K562 (cell line): ENCODE measurements around the gene ZMYND8. TPM values are rescaled to one million over a fixed set of nuclear protein-coding genes. Genes with fewer than 3 reads are reported as not detected.
A peak's percentile ranks its signal among the peaks of the same experiment; 100 is the strongest.

Experiments used
- CBFA2T2 ChIP-seq: fragments of 450-650 bp; conservative IDR thresholded peaks from 2 replicates; pipeline ENCODE4 v1.6.1; 2017; ENCODE audit warnings: mild to moderate bottlenecking
- ERF ChIP-seq: fragments of 450-650 bp; formaldehyde crosslinking; IDR thresholded peaks from 2 replicates; pipeline ENCODE4 v1.4.0; 2020; ENCODE audit warnings: mild to moderate bottlenecking, mixed read lengths
- MEF2A ChIP-seq: IDR thresholded peaks from 2 replicates; pipeline ENCODE4 v1.6.1; 2011; ENCODE audit warnings: low read depth, mild to moderate bottlenecking, low read length, moderate library complexity; ENCODE audit not compliant: control insufficient read depth
- MEIS2 ChIP-seq: fragments of 450-650 bp; IDR thresholded peaks from 2 replicates; pipeline ENCODE4 v1.6.1; 2014; ENCODE audit warnings: mild to moderate bottlenecking; ENCODE audit not compliant: partially characterized antibody
- RBBP5 ChIP-seq: fragments of 200-600 bp; sonication (generic); IDR thresholded peaks from 2 replicates; pipeline ENCODE4 v1.6.1; 2012; ENCODE audit warnings: borderline replicate concordance, mild to moderate bottlenecking, low read length, control low read depth, inconsistent platforms; ENCODE audit not compliant: insufficient read depth, poor library complexity, severe bottlenecking
- RBM34 ChIP-seq: fragments of 200-400 bp; formaldehyde crosslinking; IDR thresholded peaks from 2 replicates; pipeline ENCODE4 v1.6.1; 2018; ENCODE audit warnings: low read length, borderline replicate concordance; ENCODE audit not compliant: insufficient read depth
- SAFB ChIP-seq: fragments of 200-400 bp; formaldehyde crosslinking; IDR thresholded peaks from 2 replicates; pipeline ENCODE4 v1.6.1; 2017; ENCODE audit warnings: low read depth, low read length, borderline replicate concordance
- SMARCC2 ChIP-seq: fragments of 450-650 bp; IDR thresholded peaks from 2 replicates; pipeline ENCODE4 v1.6.1; 2017; ENCODE audit warnings: antibody characterized with exemption, moderate library complexity, mild to moderate bottlenecking, low read depth
- STAT5A ChIP-seq: IDR thresholded peaks from 2 replicates; pipeline ENCODE4 v1.6.1; 2012; ENCODE audit warnings: low read length, inconsistent platforms, borderline replicate concordance
- TCFL5 ChIP-seq: fragments of 250-450 bp; sonication (Bioruptor Pico); conservative IDR thresholded peaks from 2 replicates; pipeline ENCODE4 v1.6.1; 2021; ENCODE audit warnings: mild to moderate bottlenecking, moderate library complexity, matching md5 sums
- polyA plus RNA-seq, 8 experiments: library from polyadenylated mRNA; depleted of rRNA in 4 of 8; stranded (reverse) in 5 of 8; unstranded in 3 of 8; fragments of >200 nt; fragmentation: Nextera tagmentation in 2 of 8; fragmentation: Illumina TruSeq in 1 of 8; extraction: Ambion mirVana in 2 of 8; extraction: Trizol in 1 of 8; gene quantifications; 2 replicates each; pipeline versions ENCODE4 v1.2.1 to v1.2.3, GENCODE V29; 2011 to 2014; ENCODE audit warnings: inconsistent platforms in 1 of 8, missing spikeins in 1 of 8
- total RNA-seq, 7 experiments: library from RNA; depleted of rRNA in 6 of 7; stranded (reverse); fragments of >200 nt in 6 of 7; fragmentation: Illumina TruSeq in 2 of 7; extraction: Trizol in 2 of 7; gene quantifications; 2 replicates each; pipeline versions ENCODE4 v1.2.1 to v1.2.3, GENCODE V29; 2011 to 2021; ENCODE audit warnings: low replicate concordance in 1 of 7
- TF ChIP-seq, protein P1 (sequence below): fragments of 450-650 bp; IDR thresholded peaks from 2 replicates; pipeline ENCODE4 v1.6.1; 2017; ENCODE audit warnings: antibody characterized with exemption, mild to moderate bottlenecking

Gene ZMYND8
- total and polyA plus RNA-seq, 9 of the 15 experiments (the other 6 are each of a cell fraction or from before 2014, with no cell fraction given) = 31.8 to 148 (median 71.9) TPM

DNA sequence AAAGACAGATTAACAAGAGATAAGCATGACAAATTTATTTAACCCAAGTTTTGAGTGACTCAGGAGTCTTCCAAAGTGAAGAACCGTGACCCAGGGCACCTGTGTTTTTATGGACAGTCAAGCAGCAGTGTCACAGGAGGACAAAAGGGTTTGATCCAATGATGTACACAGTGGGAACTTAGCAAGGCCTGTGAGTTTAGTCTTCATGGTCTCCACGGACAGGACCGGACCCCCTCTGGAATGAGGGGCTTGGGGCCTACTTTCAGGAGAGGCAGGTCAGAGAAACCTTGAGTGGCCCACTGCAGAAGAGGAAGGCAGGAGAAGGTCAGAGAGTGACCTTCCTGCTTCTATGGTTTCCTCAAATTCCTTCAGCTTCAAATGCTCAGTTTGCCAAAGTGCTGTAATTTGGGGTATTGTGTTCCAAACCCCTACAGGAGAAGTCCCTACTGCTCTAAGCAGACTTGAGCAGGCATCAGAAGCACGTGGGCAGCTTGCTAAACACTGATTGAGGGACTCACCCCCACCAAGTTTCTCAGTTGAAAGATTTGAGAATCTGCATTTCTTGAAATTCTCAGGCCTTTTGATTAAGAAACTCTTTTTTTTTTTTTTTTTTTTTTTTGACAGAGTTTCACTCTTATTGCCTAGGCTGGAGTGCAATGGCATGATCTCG, 26.4 kb upstream of the ZMYND8 start (continued):
- TF ChIP-seq CBFA2T2 (no peak), RBM34 (no peak), STAT5A (no peak), RBBP5 (no peak), TCFL5 (CRISPR knock-in tag) (no peak), MEF2A (no peak), ERF (CRISPR knock-in tag) (no peak), MEIS2 (peak; percentile 28), SAFB (no peak), SMARCC2 (no peak)
- TF ChIP-seq, protein P1, sequence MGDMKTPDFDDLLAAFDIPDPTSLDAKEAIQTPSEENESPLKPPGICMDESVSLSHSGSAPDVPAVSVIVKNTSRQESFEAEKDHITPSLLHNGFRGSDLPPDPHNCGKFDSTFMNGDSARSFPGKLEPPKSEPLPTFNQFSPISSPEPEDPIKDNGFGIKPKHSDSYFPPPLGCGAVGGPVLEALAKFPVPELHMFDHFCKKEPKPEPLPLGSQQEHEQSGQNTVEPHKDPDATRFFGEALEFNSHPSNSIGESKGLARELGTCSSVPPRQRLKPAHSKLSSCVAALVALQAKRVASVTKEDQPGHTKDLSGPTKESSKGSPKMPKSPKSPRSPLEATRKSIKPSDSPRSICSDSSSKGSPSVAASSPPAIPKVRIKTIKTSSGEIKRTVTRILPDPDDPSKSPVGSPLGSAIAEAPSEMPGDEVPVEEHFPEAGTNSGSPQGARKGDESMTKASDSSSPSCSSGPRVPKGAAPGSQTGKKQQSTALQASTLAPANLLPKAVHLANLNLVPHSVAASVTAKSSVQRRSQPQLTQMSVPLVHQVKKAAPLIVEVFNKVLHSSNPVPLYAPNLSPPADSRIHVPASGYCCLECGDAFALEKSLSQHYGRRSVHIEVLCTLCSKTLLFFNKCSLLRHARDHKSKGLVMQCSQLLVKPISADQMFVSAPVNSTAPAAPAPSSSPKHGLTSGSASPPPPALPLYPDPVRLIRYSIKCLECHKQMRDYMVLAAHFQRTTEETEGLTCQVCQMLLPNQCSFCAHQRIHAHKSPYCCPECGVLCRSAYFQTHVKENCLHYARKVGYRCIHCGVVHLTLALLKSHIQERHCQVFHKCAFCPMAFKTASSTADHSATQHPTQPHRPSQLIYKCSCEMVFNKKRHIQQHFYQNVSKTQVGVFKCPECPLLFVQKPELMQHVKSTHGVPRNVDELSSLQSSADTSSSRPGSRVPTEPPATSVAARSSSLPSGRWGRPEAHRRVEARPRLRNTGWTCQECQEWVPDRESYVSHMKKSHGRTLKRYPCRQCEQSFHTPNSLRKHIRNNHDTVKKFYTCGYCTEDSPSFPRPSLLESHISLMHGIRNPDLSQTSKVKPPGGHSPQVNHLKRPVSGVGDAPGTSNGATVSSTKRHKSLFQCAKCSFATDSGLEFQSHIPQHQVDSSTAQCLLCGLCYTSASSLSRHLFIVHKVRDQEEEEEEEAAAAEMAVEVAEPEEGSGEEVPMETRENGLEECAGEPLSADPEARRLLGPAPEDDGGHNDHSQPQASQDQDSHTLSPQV = peak; percentile 31; the same call in 1 of the 2 replicates
